Colonic mucosa (tissue), 4 donors: Measurements from ENCODE around the gene OSBPL6. TPM values are rescaled to one million over a fixed set of nuclear protein-coding genes. Genes with fewer than 3 reads are reported as not detected.
A peak's percentile ranks its signal among the peaks of the same experiment; 100 is the strongest.

Source experiments
- DNase-seq: peaks from one replicate; pipeline ENCODE4 v3.0.0-alpha.2; 2020
- H3K27ac ChIP-seq: fragments of 200-600 bp; one replicate; pipeline ENCODE4 v1.8.0; 2021
- H3K27me3 ChIP-seq: fragments of 200-600 bp; one replicate; pipeline ENCODE4 v1.8.0; 2021
- H3K36me3 ChIP-seq: fragments of 200-600 bp; one replicate; pipeline ENCODE4 v1.8.0; 2021
- H3K4me1 ChIP-seq: fragments of 200-600 bp; one replicate; pipeline ENCODE4 v1.8.0; 2021; ENCODE audit warnings: mild to moderate bottlenecking
- H3K4me3 ChIP-seq: fragments of 200-600 bp; one replicate; pipeline ENCODE4 v1.8.0; 2021
- H3K9ac ChIP-seq, 2 donors: one replicate each; pipeline ENCODE4 v1.7.0; 2013; ENCODE audit warnings: control low read depth in 2 of 2, low read depth in 2 of 2, low read length in 2 of 2
- H3K9me3 ChIP-seq: fragments of 200-600 bp; one replicate; pipeline ENCODE4 v1.8.0; 2021
- intact Hi-C: fragments of 100-400 bp; cut with DNase I; formaldehyde crosslinking; loops from one replicate; pipeline ENCODE4 v1.14.1; 2022
- total RNA-seq, 2 donors: library from RNA; stranded (reverse); fragmentation: NEBNext Ultra II Directional in 1 of 2; extraction: Animal tissue kit (Norgen Biotek cat#: 25700) in 1 of 2; gene quantifications; one replicate each; pipeline ENCODE4 v1.2.1, GENCODE V29; 2021
- TF ChIP-seq, protein P1 (sequence below): fragments of 200-600 bp; IDR thresholded peaks from one replicate; pipeline ENCODE4 v1.8.0; 2022; ENCODE audit warnings: antibody characterized with exemption, mild to moderate bottlenecking
- donor health status: healthy.
- donor health status: DM: no; HTN: no; CAD: no.
- donor health status: DM: no; HTN: no; CAD: no.

The OSBPL6 gene
- total RNA-seq, 2 donors from 2014 or later: 0.58 to 0.72 TPM

DNA sequence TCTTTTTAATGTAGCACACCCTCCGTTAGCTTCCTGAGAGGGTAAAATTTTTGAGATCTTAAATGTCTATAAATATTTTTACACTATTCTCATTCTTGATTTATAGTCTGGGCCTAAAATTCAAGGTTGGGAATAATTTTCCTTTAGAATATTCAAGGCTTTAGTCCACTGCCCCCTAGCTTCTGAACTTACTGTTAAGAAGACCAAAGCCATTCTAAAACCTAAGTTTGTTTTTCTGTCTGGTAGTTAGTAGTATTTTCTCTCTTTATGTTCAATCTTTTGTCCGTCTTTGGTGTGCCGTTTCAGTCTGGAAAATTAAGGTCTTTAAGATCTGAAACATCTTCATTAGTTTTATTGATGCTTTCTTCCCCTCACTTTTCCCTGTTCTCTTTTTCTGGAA is 14.5 kb downstream of the OSBPL6 start:
- Histone ChIP-seq H3K4me3 (no peak overlapping the region), H3K9me3 (no peaks in the 10 kb centered on the region), H3K4me1 (no peaks in the 10 kb centered on the region), H3K27me3 (no peaks in the 10 kb centered on the region), H3K27ac (no peak overlapping the region), H3K9ac (no peak overlapping the region), H3K36me3 (no peaks in the 10 kb centered on the region)
- no peak for DNase-seq
- TF ChIP-seq, protein P1, sequence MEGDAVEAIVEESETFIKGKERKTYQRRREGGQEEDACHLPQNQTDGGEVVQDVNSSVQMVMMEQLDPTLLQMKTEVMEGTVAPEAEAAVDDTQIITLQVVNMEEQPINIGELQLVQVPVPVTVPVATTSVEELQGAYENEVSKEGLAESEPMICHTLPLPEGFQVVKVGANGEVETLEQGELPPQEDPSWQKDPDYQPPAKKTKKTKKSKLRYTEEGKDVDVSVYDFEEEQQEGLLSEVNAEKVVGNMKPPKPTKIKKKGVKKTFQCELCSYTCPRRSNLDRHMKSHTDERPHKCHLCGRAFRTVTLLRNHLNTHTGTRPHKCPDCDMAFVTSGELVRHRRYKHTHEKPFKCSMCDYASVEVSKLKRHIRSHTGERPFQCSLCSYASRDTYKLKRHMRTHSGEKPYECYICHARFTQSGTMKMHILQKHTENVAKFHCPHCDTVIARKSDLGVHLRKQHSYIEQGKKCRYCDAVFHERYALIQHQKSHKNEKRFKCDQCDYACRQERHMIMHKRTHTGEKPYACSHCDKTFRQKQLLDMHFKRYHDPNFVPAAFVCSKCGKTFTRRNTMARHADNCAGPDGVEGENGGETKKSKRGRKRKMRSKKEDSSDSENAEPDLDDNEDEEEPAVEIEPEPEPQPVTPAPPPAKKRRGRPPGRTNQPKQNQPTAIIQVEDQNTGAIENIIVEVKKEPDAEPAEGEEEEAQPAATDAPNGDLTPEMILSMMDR: peak; percentile 16
- intact Hi-C loops: loop anchor here (10.0 kb wide), 1 partner anchor 74 kb away; no protein-coding TSS in a partner anchor

- H3K27me3 ChIP-seq: no peaks in the 10 kb centered on the region
- TF ChIP-seq, protein P1: no peak
- no peaks in the 10 kb centered on the region for H3K36me3 ChIP-seq
Measured at GRCh38 chr2:178211460-178211859, 17.1 kb downstream of the OSBPL6 start.

DNA sequence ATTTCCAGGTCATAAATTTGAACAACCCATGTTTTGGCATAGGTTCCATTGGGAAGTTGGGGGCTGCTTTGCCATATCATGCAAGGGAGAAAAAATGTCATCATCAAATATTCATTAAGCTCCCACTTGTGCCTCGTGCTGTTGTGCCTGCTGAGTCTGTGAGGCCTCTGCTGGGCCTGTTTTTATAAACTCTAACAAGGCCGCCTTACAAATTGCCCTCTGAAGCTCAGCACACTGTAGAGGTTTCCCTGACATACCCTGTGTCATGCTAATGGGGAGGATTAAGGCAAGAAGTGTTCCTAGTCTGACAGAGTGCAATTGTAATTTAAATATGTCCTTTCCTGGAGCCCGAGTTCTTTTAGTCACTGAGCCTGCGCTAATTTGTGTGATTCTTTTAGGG is 17.6 kb downstream of the OSBPL6 start:
- DNase-seq: no peak
- Histone ChIP-seq H3K9me3 (no peaks in the 10 kb centered on the region), H3K27me3 (no peaks in the 10 kb centered on the region), H3K27ac (no peak overlapping the region), H3K4me1 (no peaks in the 10 kb centered on the region), H3K9ac (no peak overlapping the region), H3K36me3 (no peaks in the 10 kb centered on the region), H3K4me3 (no peak overlapping the region)
- intact Hi-C loops: no loop called here
- TF ChIP-seq, protein P1: no peak

More at GRCh38 chr2:178211460-178211859, 17.1 kb downstream of the OSBPL6 start:
- Histone ChIP-seq H3K4me3 (no peak overlapping the region), H3K27ac (no peak overlapping the region), H3K9me3 (no peaks in the 10 kb centered on the region), H3K4me1 (no peaks in the 10 kb centered on the region), H3K9ac (no peak overlapping the region)
- intact Hi-C loops: no loop called here
- no peak for DNase-seq

- Histone ChIP-seq H3K36me3 (no peaks in the 10 kb centered on the region), H3K4me1 (no peaks in the 10 kb centered on the region), H3K27me3 (no peaks in the 10 kb centered on the region), H3K4me3 (no peak overlapping the region), H3K9me3 (no peaks in the 10 kb centered on the region), H3K9ac (no peak overlapping the region), H3K27ac (no peak overlapping the region)
- TF ChIP-seq, protein P1: no peak
- no peak for DNase-seq
- intact Hi-C loops: no loop called here
Measured at GRCh38 chr2:178213991-178214390, 19.7 kb downstream of the OSBPL6 start.

GRCh38 chr2:178219247-178219646 is 24.9 kb downstream of the OSBPL6 start:
- H3K4me1 ChIP-seq: no peaks in the 10 kb centered on the region
- H3K4me3 ChIP-seq: no peak overlapping the region
- H3K9me3 ChIP-seq: no peaks in the 10 kb centered on the region
- no peak overlapping the region for H3K9ac ChIP-seq
- TF ChIP-seq, protein P1: no peak
- intact Hi-C loops: no loop called here
- H3K27me3 ChIP-seq: no peaks in the 10 kb centered on the region
- no peak for DNase-seq
- H3K27ac ChIP-seq: no peak overlapping the region
- no peaks in the 10 kb centered on the region for H3K36me3 ChIP-seq

DNA sequence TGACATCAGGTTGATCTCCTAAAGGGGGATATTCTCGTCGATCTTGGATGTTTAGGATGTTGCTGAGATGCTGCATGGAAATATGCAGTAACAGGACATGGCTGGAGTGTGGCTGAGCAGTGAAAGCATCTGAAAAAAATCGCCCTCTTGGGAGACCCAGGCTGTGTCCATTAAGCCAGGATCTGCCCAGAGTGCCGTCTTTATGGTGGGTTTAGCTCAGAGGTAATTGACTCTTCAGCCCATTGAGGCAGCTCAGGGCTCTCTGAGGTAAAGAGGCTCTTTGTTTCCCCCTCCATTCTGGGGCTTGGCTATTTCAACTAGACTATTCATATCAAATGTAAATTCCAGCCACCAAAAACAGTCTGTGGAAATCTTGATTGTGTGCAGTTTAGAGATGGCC is 26.5 kb downstream of the OSBPL6 start:
- H3K4me1 ChIP-seq: no peaks in the 10 kb centered on the region
- TF ChIP-seq, protein P1: no peak
- DNase-seq: no peak
- H3K9me3 ChIP-seq: no peaks in the 10 kb centered on the region
- no peak overlapping the region for H3K4me3 ChIP-seq
- no peaks in the 10 kb centered on the region for H3K27me3 ChIP-seq
- intact Hi-C loops: no loop called here
- H3K9ac ChIP-seq: no peak overlapping the region
- H3K27ac ChIP-seq: no peak overlapping the region
- H3K36me3 ChIP-seq: no peaks in the 10 kb centered on the region
